Suprapubic skin (tissue), 4 donors: Measurements from ENCODE around the gene IPPK. TPM values are rescaled to one million over a fixed set of nuclear protein-coding genes. Genes with fewer than 3 reads are reported as not detected.

Experiments used
- DNase-seq, 2 donors: peaks; one replicate each; pipeline ENCODE4 v3.0.0-alpha.2; 2019; ENCODE audit warnings: low spot score in 2 of 2
- H3K27ac ChIP-seq: fragments of 200-600 bp; sonication (generic); one replicate; pipeline ENCODE4 v1.5.1; 2019
- H3K27me3 ChIP-seq: fragments of 200-600 bp; sonication (generic); one replicate; pipeline ENCODE4 v1.5.1; 2019
- H3K36me3 ChIP-seq: fragments of 200-600 bp; sonication (generic); one replicate; pipeline ENCODE4 v1.5.1; 2019
- H3K4me1 ChIP-seq: fragments of 200-600 bp; sonication (generic); one replicate; pipeline ENCODE4 v1.5.1; 2019
- H3K4me3 ChIP-seq: fragments of 200-600 bp; sonication (generic); one replicate; pipeline ENCODE4 v1.5.1; 2019; ENCODE audit warnings: mild to moderate bottlenecking
- H3K9me3 ChIP-seq: fragments of 200-600 bp; sonication (generic); one replicate; pipeline ENCODE4 v1.5.1; 2019
- CTCF ChIP-seq, 2 donors: fragments of 200-600 bp in 1 of 2; fragments of 450-650 bp in 1 of 2; sonication (generic) in 1 of 2; IDR thresholded peaks; one replicate each; pipeline ENCODE4 v1.5.1; 2016 to 2019; ENCODE audit warnings: antibody characterized with exemption in 2 of 2, mild to moderate bottlenecking in 1 of 2, moderate library complexity in 1 of 2
- EP300 ChIP-seq: sonication (generic); formaldehyde crosslinking; IDR thresholded peaks from one replicate; pipeline ENCODE4 v1.6.1; 2017; ENCODE audit warnings: antibody characterized with exemption
- POLR2A ChIP-seq, 2 donors: fragments of 450-650 bp; IDR thresholded peaks; one replicate each; pipeline ENCODE4 v1.6.1; 2017; ENCODE audit warnings: antibody characterized with exemption in 2 of 2, mild to moderate bottlenecking in 2 of 2, moderate library complexity in 2 of 2
- POLR2AphosphoS5 ChIP-seq, 3 donors: sonication (generic); formaldehyde crosslinking; IDR thresholded peaks; one replicate each; pipeline ENCODE4 v1.6.1; 2017; ENCODE audit warnings: antibody characterized with exemption in 3 of 3
- WGBS: methylation state at CpG from one replicate; pipeline ENCODE4 v1.1.5; 2018; 5-methylcytosine and 5-hydroxymethylcytosine counted together
- total RNA-seq, 4 donors: library from RNA; depleted of rRNA; stranded (reverse); fragments of >200 nt; gene quantifications; one replicate each; pipeline ENCODE4 v1.1.0, GENCODE V29; 2016

Gene IPPK
- total RNA-seq, 4 donors from 2014 or later: 45.0 to 53.6 (median 50.0) TPM

GRCh38 chr9:92712767-92713166 lies 42.8 kb upstream of the IPPK start:
- no peak for DNase-seq
- no peaks in the 10 kb centered on the region for H3K9me3 ChIP-seq
- TF ChIP-seq POLR2AphosphoS5 (IDR thresholded peaks at IDR 0.05) (no peak), EP300 (no peak), POLR2A (IDR thresholded peaks at IDR 0.05) (no peak), CTCF (IDR thresholded peaks at IDR 0.05) (no peak)
- no peak overlapping the region for H3K27ac ChIP-seq
- 79% methylated on average over 15 of the region's 15 CpGs for WGBS
- H3K4me3 ChIP-seq: no peak overlapping the region
- peaks cover 69% of the 10 kb centered on the region for H3K36me3 ChIP-seq
- H3K4me1 ChIP-seq: peaks cover 63% of the 10 kb centered on the region
- no peaks in the 10 kb centered on the region for H3K27me3 ChIP-seq

- TF ChIP-seq CTCF (IDR thresholded peaks at IDR 0.05): no peak
- no peak for TF ChIP-seq POLR2A (IDR thresholded peaks at IDR 0.05)
- no peak for TF ChIP-seq POLR2AphosphoS5 (IDR thresholded peaks at IDR 0.05)
- no peak for TF ChIP-seq EP300
- H3K9me3 ChIP-seq: no peaks in the 10 kb centered on the region
- H3K27ac ChIP-seq: no peak overlapping the region
- no peaks in the 10 kb centered on the region for H3K27me3 ChIP-seq
- DNase-seq: no peak
- no peak overlapping the region for H3K4me3 ChIP-seq
- peaks cover 60% of the 10 kb centered on the region for H3K4me1 ChIP-seq
- WGBS: 73% methylated on average over 6 of the region's 6 CpGs
- H3K36me3 ChIP-seq: peaks cover 62% of the 10 kb centered on the region
These were observed 41.9 kb upstream of the IPPK start for GRCh38 chr9:92711844-92712243.

- no peak for DNase-seq
These were observed 41.2 kb upstream of the IPPK start for GRCh38 chr9:92711146-92711545.

GRCh38 chr9:92710368-92710767 lies 40.4 kb upstream of the IPPK start:
- Histone ChIP-seq H3K9me3 (no peaks in the 10 kb centered on the region), H3K27ac (peak overlapping the region; percentile 35), H3K27me3 (no peaks in the 10 kb centered on the region), H3K36me3 (peaks cover 55% of the 10 kb centered on the region), H3K4me1 (peaks cover 58% of the 10 kb centered on the region), H3K4me3 (no peak overlapping the region)
- TF ChIP-seq EP300 (no peak), CTCF (IDR thresholded peaks at IDR 0.05) (no peak), POLR2A (IDR thresholded peaks at IDR 0.05) (no peak), POLR2AphosphoS5 (IDR thresholded peaks at IDR 0.05) (no peak)
- WGBS: 78% methylated on average over 3 of the region's 3 CpGs
- no peak for DNase-seq

More at GRCh38 chr9:92711146-92711545, 41.2 kb upstream of the IPPK start:
- TF ChIP-seq POLR2AphosphoS5 (IDR thresholded peaks at IDR 0.05): no peak
- TF ChIP-seq CTCF (IDR thresholded peaks at IDR 0.05): no peak
- no peak for TF ChIP-seq POLR2A (IDR thresholded peaks at IDR 0.05)
- TF ChIP-seq EP300: no peak
- Histone ChIP-seq H3K4me1 (peaks cover 60% of the 10 kb centered on the region), H3K4me3 (no peak overlapping the region), H3K27ac (peak overlapping the region; percentile 35), H3K27me3 (no peaks in the 10 kb centered on the region), H3K9me3 (no peaks in the 10 kb centered on the region), H3K36me3 (peaks cover 62% of the 10 kb centered on the region)
- WGBS: 56% methylated on average over 2 of the region's 2 CpGs

- H3K27ac ChIP-seq: peak overlapping the region; percentile 35
- peaks cover 54% of the 10 kb centered on the region for H3K4me1 ChIP-seq
- 79% methylated on average over 3 of the region's 3 CpGs for WGBS
- no peaks in the 10 kb centered on the region for H3K9me3 ChIP-seq
- H3K36me3 ChIP-seq: peaks cover 51% of the 10 kb centered on the region
- H3K4me3 ChIP-seq: no peak overlapping the region
- TF ChIP-seq POLR2AphosphoS5 (IDR thresholded peaks at IDR 0.05) (no peak), EP300 (no peak), POLR2A (IDR thresholded peaks at IDR 0.05) (no peak), CTCF (IDR thresholded peaks at IDR 0.05) (no peak)
- no peak for DNase-seq
- no peaks in the 10 kb centered on the region for H3K27me3 ChIP-seq
These were observed 40.0 kb upstream of the IPPK start for GRCh38 chr9:92709954-92710353.
